Measurements from ENCODE around the gene FXR2. TPM values are rescaled to one million over a fixed set of nuclear protein-coding genes. Genes with fewer than 3 reads are reported as not detected.

The FXR2 gene
- total RNA-seq, 1 experiment from 2014 or later, result 35.1 TPM

DNA sequence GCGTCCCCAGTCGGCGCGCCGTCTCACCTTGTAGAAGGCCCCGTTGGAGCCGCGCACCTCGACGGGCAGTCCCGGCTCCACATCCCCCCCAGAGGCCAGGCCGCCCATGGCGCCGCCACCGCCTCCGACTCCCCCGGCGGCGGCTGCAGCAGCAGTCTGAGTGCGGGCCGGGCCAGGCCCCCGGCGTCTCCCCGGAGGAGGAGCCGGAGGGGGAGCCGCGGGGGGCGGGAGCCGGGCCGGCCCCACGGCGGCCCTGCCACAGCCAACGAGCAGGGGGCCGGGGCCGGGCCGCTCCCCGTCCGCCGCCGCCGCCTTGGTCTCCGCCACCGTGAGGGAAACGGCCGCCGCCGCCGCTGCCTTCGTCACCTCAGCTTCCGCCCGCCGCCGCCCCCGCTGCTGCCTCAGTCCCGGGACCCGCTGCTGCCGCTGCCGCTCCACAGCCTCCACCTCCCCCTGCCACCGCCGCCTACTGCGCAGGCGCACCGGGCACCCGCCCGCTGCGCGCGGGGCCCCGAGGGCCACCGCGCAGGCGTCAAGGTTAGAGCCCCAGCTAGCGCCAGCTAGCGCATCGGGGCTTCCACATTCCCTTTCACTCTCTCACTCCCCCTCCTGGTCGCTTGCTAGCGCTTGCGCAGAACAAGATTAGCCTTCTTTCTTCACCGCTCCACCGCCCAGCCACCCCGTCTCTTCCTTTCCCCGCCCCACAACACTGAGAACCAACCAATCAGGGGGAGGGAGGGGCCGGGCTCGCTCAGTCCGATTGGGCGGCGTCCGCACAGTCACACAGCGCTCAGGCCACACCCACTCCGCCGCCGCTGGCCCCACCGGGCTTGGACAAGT, at the start of gene FXR2 (continued):
- TF ChIP-seq CTCF (IDR thresholded peaks at IDR 0.05) (peak; percentile 36; the same call in 1 of the 2 replicates), SP1 (CRISPR knock-in tag; conservative IDR thresholded peaks at IDR 0.05) (peak; percentile 76), NFE2L1 (CRISPR knock-in tag; IDR thresholded peaks at IDR 0.05) (no peak), ZNF423 (CRISPR knock-in tag; IDR thresholded peaks at IDR 0.05) (0 out of 2 replicates have a peak, but pooled peaks have one; percentile 38), ZNF425 (CRISPR knock-in tag; conservative IDR thresholded peaks at IDR 0.05) (no peak), ZNF138 (CRISPR knock-in tag; conservative IDR thresholded peaks at IDR 0.05) (no peak)

DNA sequence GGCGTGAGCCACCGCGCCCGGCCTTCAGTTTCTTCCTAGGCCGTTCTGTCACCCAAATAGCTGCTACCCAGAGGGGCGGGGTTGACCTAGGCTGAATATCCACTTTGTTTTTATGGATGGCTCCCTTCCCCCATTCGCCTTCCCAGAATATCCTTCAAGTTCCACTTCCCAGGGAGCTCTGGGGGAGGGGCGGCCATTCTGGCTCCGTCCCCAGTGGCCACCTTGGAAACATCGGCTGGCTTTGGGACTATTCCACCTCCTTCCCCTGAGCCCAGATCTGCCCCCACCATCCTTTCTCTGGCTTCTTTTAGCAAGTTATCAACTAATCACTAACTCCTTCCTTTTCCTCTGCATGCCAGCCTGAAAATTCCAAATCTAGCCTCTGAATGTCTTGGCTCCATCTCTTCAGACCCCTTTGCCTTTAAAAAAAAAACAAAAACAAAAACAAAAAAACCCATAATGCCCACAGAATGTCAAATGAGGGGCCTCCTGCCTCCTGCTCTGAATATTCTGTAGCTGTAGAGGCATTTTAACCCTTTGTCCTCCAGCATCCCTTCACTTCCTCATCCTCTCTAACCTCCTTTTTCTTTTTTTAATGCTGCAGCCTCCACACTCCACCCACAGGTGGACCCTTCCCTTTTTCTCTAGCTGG, 42.4 kb upstream of the FXR2 start:
- H3K4me1 Mint-ChIP-seq, result peaks cover 47% of the 10 kb centered on the region
- CTCF ChIA-PET, result interaction anchor here (0.5 to 6.9 kb wide), 24 partner anchors 9 to 404 kb away, joined by 3 to 68 read pairs (median 6); partner anchors contain the start of genes ACAP1, DNAH2, FXR2 and MPDU1
- POLR2A ChIA-PET, result interaction anchor here (0.5 to 2.4 kb wide), 15 partner anchors 8 to 186 kb away, joined by 3 to 22 read pairs (median 5); partner anchors contain the start of genes DNAH2, EFNB3, FXR2 and MPDU1
- no peaks in the 10 kb centered on the region for H3K9me3 Mint-ChIP-seq
- ATAC-seq (peak; percentile 91), DNase-seq (ENCODE audit: low spot score) (peak; percentile 94)
- peak overlapping the region; percentile 53 for H3K4me3 Mint-ChIP-seq
- peaks cover 28% of the 10 kb centered on the region for H3K36me3 Mint-ChIP-seq
- peaks cover 14% of the 10 kb centered on the region for H3K27me3 Mint-ChIP-seq (ENCODE audit: low read depth)
- peak; percentile 62; the same call in 1 of the 2 replicates for TF ChIP-seq FOXK1 (CRISPR knock-in tag; IDR thresholded peaks at IDR 0.05)
- TF ChIP-seq ZBTB21 (CRISPR knock-in tag; IDR thresholded peaks at IDR 0.05; ENCODE audit: borderline replicate concordance), result 0 out of 2 replicates have a peak, but pooled peaks have one; percentile 17
- peak; percentile 90; the same call in 1 of the 2 replicates for TF ChIP-seq ZNF281 (CRISPR knock-in tag; IDR thresholded peaks at IDR 0.05)
- 0 out of 2 replicates have a peak, but pooled peaks have one; percentile 38 for TF ChIP-seq FOXP1 (CRISPR knock-in tag; IDR thresholded peaks at IDR 0.05; ENCODE audit: borderline replicate concordance)
- TF ChIP-seq NR1H2 (CRISPR knock-in tag; IDR thresholded peaks at IDR 0.05), result no peak
- TF ChIP-seq TEAD1 (CRISPR knock-in tag; IDR thresholded peaks at IDR 0.05), result 0 out of 2 replicates have a peak, but pooled peaks have one; percentile 35
- TF ChIP-seq SP1 (CRISPR knock-in tag; conservative IDR thresholded peaks at IDR 0.05), result peak; percentile 45; the same call in 1 of the 2 replicates
- no peak for TF ChIP-seq HMGXB4 (CRISPR knock-in tag; IDR thresholded peaks at IDR 0.05)
- TF ChIP-seq MAX (CRISPR knock-in tag; IDR thresholded peaks at IDR 0.05), result peak; percentile 61; the same call in 1 of the 2 replicates
- 0 out of 2 replicates have a peak, but pooled peaks have one; percentile 32 for TF ChIP-seq EMX1 (CRISPR knock-in tag; IDR thresholded peaks at IDR 0.05)
- H3K27ac Mint-ChIP-seq, result peak overlapping the region; percentile 97
